Activated gamma-delta T cell treated with Interleukin-2 at 50 U/mL for 16 hours (primary cell): Measurements from ENCODE around the gene MS4A7.

Experiments used
- DNase-seq: peaks from one replicate; pipeline ENCODE4 v3.0.0-alpha.2; 2020

The MS4A7 gene

GRCh38 chr11:60371386-60371785 lies 6.9 kb upstream of the MS4A7 start:
- no peak for DNase-seq

- no peak for DNase-seq
Observed at GRCh38 chr11:60371854-60372253, 6.5 kb upstream of the MS4A7 start.

- DNase-seq, result no peak
Observed at GRCh38 chr11:60372767-60373166, 5.6 kb upstream of the MS4A7 start.

- DNase-seq, result no peak
Observed at GRCh38 chr11:60375316-60375715, 3.0 kb upstream of the MS4A7 start.

- DNase-seq, result no peak
Observed at GRCh38 chr11:60376601-60377000, 1.7 kb upstream of the MS4A7 start.

- no peak for DNase-seq
Observed at GRCh38 chr11:60377401-60378136, 763 bp upstream of the MS4A7 start.

GRCh38 chr11:60389279-60389910 lies 11.1 kb downstream of the MS4A7 start:
- DNase-seq, result no peak

GRCh38 chr11:60390419-60390818 lies 12.1 kb downstream of the MS4A7 start:
- no peak for DNase-seq

GRCh38 chr11:60392361-60392760 lies 14.0 kb downstream of the MS4A7 start:
- DNase-seq, result no peak

GRCh38 chr11:60393016-60393415 lies 14.7 kb downstream of the MS4A7 start:
- no peak for DNase-seq

GRCh38 chr11:60394666-60395380 lies 16.5 kb downstream of the MS4A7 start:
- DNase-seq, result no peak

GRCh38 chr11:60396382-60396781 lies 18.1 kb downstream of the MS4A7 start, which contains the start of gene MS4A14:
Gene MS4A14, plus strand, starts transcription at chr11:60396459. Its CDS starts 120 bp downstream, at chr11:60396579.
- DNase-seq, result no peak

- DNase-seq, result no peak
Observed at GRCh38 chr11:60396799-60397198, 18.5 kb downstream of the MS4A7 start.

GRCh38 chr11:60420015-60420414 lies 41.7 kb downstream of the MS4A7 start:
- no peak for DNase-seq

GRCh38 chr11:60422609-60423008 lies 44.3 kb downstream of the MS4A7 start:
- DNase-seq, result no peak

- DNase-seq, result no peak
Observed at GRCh38 chr11:60428517-60428916, 50.2 kb downstream of the MS4A7 start.

- DNase-seq, result no peak
Observed at GRCh38 chr11:60429272-60429671, 50.9 kb downstream of the MS4A7 start, which contains the start of gene MS4A5. Gene MS4A5, plus strand, starts transcription at chr11:60429572. Its CDS starts 103 bp downstream, at chr11:60429675.

- DNase-seq, result no peak
Observed at GRCh38 chr11:60431251-60431650, 52.9 kb downstream of the MS4A7 start.

- DNase-seq, result no peak
Observed at GRCh38 chr11:60433401-60433800, 55.1 kb downstream of the MS4A7 start.
